Measurements from ENCODE around the gene TRAP1. TPM values are rescaled to one million over a fixed set of nuclear protein-coding genes. Genes with fewer than 3 reads are reported as not detected.

Gene TRAP1
- polyA plus RNA-seq, 1 of the 3 experiments (the other 2 are of a cell fraction): 129 TPM

DNA sequence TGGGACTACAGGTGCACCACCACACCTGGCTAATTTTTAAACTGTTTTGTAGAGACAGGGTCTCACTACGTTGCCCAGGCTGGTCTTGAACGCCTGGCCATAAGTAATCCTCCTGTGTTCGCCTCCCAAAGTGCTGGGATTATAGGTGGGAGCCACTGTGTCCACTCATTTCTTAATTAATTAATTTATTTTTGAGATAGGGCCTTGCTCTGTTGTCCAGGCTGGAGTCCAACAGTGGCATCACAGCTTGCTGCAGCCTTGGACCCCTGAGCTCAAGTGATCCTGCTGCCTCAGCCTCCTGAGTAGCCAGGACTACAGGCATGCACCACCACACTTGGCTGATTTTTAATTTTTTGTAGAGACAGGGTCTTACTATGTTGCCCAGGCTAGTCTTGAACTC is 47.1 kb upstream of the TRAP1 start:
- Histone ChIP-seq H3F3A (replicated peaks; ENCODE audit: insufficient read depth) (no peaks in the 10 kb centered on the region), H4K20me1 (ENCODE audit: insufficient read depth) (peaks cover 10% of the 10 kb centered on the region), H3K9me3 (no peaks in the 10 kb centered on the region), H2AFZ (ENCODE audit: low read depth) (no peak overlapping the region), H3K4me1 (ENCODE audit: control insufficient read depth in 1 of 2, insufficient read depth in 2 of 2, low read depth in 1 of 2, low read length in 1 of 2) (peaks cover 0 to 9% of the 10 kb centered on the region in 2 experiments; a peak in 1 of 4 replicates), H3K4me2 (no peak overlapping the region), H3K79me2 (ENCODE audit: insufficient read depth) (peaks cover 38% of the 10 kb centered on the region; the same call in 1 of the 2 replicates), H3K9me2 (no peaks in the 10 kb centered on the region), H3K27ac (ENCODE audit: low read depth in 2 of 2, low read length in 1 of 2) (no peak overlapping the region), H3K27me3 (ENCODE audit: insufficient read depth) (no peaks in the 10 kb centered on the region), H3K9ac (no peak overlapping the region), H3K36me3 (replicated peaks in 1 of 2; ENCODE audit: control insufficient read depth in 1 of 2, insufficient read depth in 2 of 2, low read length in 1 of 2) (peaks cover 26 to 53% of the 10 kb centered on the region in 2 experiments), H3K4me3 (ENCODE audit: low read depth in 2 of 2, low read length in 1 of 2) (no peak overlapping the region)
- whole genome bisulfite sequencing (ENCODE audit: low lambda C conversion rate): 100% methylated on average over 3 of the region's 3 CpGs
- no peak for TF ChIP-seq TCF12 (IDR thresholded peaks at IDR 0.05)
- DNase-seq: no peak
- ChIA-PET CTCF (no interaction called here), POLR2A (no interaction called here)

DNA sequence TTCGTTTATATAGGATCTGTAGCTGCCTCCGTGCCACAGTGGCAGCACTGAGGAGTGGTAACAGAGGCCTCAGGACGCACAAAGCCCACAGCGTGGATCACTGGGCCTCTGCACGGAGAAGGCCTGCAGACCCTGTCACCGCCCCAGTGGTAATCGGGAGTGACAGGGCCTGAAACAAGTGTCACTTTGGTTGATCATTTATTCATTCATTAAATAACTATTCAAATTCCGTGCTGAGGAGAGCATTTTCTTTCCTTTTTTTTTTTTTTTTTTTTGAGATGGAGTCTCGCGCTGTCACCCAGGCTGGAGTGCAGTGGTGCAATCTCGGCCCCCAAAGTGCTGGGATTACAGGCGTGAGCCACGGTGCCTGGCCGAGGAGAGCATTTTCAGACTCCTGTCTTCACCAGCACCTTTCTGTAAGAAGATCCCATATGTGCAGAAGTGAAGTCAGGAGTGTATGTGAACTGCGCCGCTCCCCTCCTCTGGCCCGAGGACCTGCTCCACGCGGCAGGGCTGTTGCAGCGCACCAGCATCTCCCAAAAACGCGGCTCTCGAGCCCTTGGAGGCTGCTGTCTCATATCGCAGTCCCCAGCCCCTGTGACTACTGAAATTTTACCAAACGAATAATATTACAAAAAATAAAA is 44.9 kb upstream of the TRAP1 start:
- H4K20me1 ChIP-seq (ENCODE audit: insufficient read depth): peaks cover 10% of the 10 kb centered on the region
- no peak overlapping the region for H3K27ac ChIP-seq (ENCODE audit: low read depth in 2 of 2, low read length in 1 of 2)
- TF ChIP-seq CHD2 (IDR thresholded peaks at IDR 0.05; ENCODE audit: low read length, partially characterized antibody) (no peak), MXI1 (IDR thresholded peaks at IDR 0.05; ENCODE audit: low read depth, low read length) (no peak), EP300 (IDR thresholded peaks at IDR 0.05; ENCODE audit: borderline replicate concordance in 1 of 2, low read depth in 1 of 2, low read length in 1 of 2) (no peak), GABPA (IDR thresholded peaks at IDR 0.05; ENCODE audit: low read depth) (no peak), POLR2AphosphoS5 (IDR thresholded peaks at IDR 0.05; ENCODE audit: low read depth, low read length) (no peak), RAD21 (IDR thresholded peaks at IDR 0.05; ENCODE audit: low read length) (no peak), TCF12 (IDR thresholded peaks at IDR 0.05) (no peak), NFIC (IDR thresholded peaks at IDR 0.05; ENCODE audit: borderline replicate concordance) (no peak), FOXJ3 (CRISPR knock-in tag; IDR thresholded peaks at IDR 0.05) (no peak)
- TF ChIP-seq, protein P1, sequence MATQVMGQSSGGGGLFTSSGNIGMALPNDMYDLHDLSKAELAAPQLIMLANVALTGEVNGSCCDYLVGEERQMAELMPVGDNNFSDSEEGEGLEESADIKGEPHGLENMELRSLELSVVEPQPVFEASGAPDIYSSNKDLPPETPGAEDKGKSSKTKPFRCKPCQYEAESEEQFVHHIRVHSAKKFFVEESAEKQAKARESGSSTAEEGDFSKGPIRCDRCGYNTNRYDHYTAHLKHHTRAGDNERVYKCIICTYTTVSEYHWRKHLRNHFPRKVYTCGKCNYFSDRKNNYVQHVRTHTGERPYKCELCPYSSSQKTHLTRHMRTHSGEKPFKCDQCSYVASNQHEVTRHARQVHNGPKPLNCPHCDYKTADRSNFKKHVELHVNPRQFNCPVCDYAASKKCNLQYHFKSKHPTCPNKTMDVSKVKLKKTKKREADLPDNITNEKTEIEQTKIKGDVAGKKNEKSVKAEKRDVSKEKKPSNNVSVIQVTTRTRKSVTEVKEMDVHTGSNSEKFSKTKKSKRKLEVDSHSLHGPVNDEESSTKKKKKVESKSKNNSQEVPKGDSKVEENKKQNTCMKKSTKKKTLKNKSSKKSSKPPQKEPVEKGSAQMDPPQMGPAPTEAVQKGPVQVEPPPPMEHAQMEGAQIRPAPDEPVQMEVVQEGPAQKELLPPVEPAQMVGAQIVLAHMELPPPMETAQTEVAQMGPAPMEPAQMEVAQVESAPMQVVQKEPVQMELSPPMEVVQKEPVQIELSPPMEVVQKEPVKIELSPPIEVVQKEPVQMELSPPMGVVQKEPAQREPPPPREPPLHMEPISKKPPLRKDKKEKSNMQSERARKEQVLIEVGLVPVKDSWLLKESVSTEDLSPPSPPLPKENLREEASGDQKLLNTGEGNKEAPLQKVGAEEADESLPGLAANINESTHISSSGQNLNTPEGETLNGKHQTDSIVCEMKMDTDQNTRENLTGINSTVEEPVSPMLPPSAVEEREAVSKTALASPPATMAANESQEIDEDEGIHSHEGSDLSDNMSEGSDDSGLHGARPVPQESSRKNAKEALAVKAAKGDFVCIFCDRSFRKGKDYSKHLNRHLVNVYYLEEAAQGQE (IDR thresholded peaks at IDR 0.05; ENCODE audit: low read depth, low read length): no peak
- TF ChIP-seq, protein P2, sequence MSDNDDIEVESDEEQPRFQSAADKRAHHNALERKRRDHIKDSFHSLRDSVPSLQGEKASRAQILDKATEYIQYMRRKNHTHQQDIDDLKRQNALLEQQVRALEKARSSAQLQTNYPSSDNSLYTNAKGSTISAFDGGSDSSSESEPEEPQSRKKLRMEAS (IDR thresholded peaks at IDR 0.05; ENCODE audit: low read depth): no peak
- TF ChIP-seq, protein P3, sequence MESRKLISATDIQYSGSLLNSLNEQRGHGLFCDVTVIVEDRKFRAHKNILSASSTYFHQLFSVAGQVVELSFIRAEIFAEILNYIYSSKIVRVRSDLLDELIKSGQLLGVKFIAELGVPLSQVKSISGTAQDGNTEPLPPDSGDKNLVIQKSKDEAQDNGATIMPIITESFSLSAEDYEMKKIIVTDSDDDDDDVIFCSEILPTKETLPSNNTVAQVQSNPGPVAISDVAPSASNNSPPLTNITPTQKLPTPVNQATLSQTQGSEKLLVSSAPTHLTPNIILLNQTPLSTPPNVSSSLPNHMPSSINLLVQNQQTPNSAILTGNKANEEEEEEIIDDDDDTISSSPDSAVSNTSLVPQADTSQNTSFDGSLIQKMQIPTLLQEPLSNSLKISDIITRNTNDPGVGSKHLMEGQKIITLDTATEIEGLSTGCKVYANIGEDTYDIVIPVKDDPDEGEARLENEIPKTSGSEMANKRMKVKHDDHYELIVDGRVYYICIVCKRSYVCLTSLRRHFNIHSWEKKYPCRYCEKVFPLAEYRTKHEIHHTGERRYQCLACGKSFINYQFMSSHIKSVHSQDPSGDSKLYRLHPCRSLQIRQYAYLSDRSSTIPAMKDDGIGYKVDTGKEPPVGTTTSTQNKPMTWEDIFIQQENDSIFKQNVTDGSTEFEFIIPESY (IDR thresholded peaks at IDR 0.05; ENCODE audit: borderline replicate concordance, low read depth): no peak
- TF ChIP-seq, protein P4, sequence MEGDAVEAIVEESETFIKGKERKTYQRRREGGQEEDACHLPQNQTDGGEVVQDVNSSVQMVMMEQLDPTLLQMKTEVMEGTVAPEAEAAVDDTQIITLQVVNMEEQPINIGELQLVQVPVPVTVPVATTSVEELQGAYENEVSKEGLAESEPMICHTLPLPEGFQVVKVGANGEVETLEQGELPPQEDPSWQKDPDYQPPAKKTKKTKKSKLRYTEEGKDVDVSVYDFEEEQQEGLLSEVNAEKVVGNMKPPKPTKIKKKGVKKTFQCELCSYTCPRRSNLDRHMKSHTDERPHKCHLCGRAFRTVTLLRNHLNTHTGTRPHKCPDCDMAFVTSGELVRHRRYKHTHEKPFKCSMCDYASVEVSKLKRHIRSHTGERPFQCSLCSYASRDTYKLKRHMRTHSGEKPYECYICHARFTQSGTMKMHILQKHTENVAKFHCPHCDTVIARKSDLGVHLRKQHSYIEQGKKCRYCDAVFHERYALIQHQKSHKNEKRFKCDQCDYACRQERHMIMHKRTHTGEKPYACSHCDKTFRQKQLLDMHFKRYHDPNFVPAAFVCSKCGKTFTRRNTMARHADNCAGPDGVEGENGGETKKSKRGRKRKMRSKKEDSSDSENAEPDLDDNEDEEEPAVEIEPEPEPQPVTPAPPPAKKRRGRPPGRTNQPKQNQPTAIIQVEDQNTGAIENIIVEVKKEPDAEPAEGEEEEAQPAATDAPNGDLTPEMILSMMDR (IDR thresholded peaks at IDR 0.05): no peak
- TF ChIP-seq, protein P5, sequence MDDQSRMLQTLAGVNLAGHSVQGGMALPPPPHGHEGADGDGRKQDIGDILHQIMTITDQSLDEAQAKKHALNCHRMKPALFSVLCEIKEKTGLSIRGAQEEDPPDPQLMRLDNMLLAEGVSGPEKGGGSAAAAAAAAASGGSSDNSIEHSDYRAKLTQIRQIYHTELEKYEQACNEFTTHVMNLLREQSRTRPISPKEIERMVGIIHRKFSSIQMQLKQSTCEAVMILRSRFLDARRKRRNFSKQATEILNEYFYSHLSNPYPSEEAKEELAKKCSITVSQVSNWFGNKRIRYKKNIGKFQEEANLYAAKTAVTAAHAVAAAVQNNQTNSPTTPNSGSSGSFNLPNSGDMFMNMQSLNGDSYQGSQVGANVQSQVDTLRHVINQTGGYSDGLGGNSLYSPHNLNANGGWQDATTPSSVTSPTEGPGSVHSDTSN (IDR thresholded peaks at IDR 0.05): no peak
- no peak overlapping the region for H3K4me3 ChIP-seq (ENCODE audit: low read depth in 2 of 2, low read length in 1 of 2)
- peaks cover 29% of the 10 kb centered on the region; the same call in 1 of the 2 replicates for H3K79me2 ChIP-seq (ENCODE audit: insufficient read depth)
- H3K4me2 ChIP-seq: no peak overlapping the region
- 93% methylated on average over 25 of the region's 25 CpGs for WGBS (ENCODE audit: low lambda C conversion rate)
- peak; percentile 39 for DNase-seq
- no peak overlapping the region for H3K9ac ChIP-seq
- H2AFZ ChIP-seq (ENCODE audit: low read depth): no peak overlapping the region
- H3K36me3 ChIP-seq (replicated peaks in 1 of 2; ENCODE audit: control insufficient read depth in 1 of 2, insufficient read depth in 2 of 2, low read length in 1 of 2): peaks cover 26 to 52% of the 10 kb centered on the region in 2 experiments
- ChIA-PET CTCF (no interaction called here), POLR2A (no interaction called here)
- peaks cover 0 to 9% of the 10 kb centered on the region in 2 experiments; a peak in 1 of 4 replicates for H3K4me1 ChIP-seq (ENCODE audit: control insufficient read depth in 1 of 2, insufficient read depth in 2 of 2, low read depth in 1 of 2, low read length in 1 of 2)
- H3K9me3 ChIP-seq: no peaks in the 10 kb centered on the region
- no peaks in the 10 kb centered on the region for H3K9me2 ChIP-seq
- no peaks in the 10 kb centered on the region for H3F3A ChIP-seq (replicated peaks; ENCODE audit: insufficient read depth)
- no peaks in the 10 kb centered on the region for H3K27me3 ChIP-seq (ENCODE audit: insufficient read depth)
